NCI-H1930 (cell line): Measurements from ENCODE around the gene TSPAN4.

Experiments used
- DNase-seq, 2 experiments: peaks; one replicate each; lab custom pipeline; 2025; lab: John Stamatoyannopoulos, UW

TSPAN4 gene

DNA sequence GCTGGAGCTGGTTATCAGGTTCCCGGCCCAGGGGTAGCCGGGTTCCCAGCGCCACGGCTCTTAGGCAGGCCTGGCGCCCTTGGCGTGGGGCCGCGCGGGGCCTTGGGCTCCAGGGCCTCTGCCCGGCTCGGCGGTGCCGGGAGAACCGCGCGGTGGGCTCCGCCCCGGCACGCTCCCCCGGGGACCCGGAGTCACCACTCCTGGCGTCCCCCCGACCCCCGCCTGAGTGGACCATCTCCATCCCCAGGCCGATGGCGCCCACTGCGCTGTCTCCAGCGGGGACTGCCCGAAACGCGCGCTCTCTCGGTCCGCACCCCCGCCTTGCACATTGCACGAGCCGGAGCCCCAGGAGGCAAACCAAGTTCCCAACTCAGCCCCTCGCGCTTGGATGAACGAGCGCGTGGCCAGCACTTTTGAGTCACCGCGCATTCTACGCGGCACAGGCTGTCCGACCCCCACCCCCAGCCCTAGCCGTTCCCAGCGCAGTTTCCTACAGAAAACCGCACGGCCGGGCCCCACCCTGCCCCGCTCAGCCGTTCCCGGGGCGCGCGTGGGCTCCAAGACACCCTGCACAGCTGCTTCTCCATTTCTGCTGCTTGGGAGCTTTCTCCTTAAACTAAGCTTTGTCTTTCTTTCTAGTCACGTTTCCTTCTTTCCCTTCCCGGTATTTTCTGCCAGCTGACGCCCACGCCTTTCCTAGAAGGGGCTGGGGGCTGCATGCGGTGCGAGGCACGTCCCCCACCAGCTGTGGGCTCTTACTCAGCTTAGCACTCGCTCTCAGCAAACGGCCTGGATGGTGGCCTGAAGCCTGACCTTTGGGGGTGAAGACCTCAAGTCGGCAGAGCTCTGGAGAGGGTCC, 68.6 kb downstream of the TSPAN4 start:
- no peak for DNase-seq

DNA sequence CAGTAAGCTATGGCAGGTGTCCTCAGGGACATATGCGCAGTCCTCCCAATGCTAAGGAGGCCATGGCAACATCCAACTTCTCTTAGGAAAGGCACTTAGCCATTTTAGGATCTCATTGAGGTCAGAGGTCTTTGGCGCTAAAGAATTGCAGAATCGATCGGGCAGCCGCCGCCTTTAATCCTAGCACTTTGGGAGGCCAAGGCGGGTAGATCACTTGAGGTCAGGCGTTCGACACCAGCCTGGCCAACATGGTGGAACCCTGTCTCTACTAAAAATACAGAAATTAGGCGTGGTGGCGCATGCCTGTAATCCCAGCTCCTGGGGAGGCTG, 69.2 kb downstream of the TSPAN4 start:
- DNase-seq = no peak

- no peak for DNase-seq
Observed at GRCh38 chr11:912266-912665, 69.6 kb downstream of the TSPAN4 start.

- no peak for DNase-seq
Observed at GRCh38 chr11:913043-913442, 70.4 kb downstream of the TSPAN4 start.

- DNase-seq = no peak
Observed at GRCh38 chr11:914204-914603, 71.6 kb downstream of the TSPAN4 start.

DNA sequence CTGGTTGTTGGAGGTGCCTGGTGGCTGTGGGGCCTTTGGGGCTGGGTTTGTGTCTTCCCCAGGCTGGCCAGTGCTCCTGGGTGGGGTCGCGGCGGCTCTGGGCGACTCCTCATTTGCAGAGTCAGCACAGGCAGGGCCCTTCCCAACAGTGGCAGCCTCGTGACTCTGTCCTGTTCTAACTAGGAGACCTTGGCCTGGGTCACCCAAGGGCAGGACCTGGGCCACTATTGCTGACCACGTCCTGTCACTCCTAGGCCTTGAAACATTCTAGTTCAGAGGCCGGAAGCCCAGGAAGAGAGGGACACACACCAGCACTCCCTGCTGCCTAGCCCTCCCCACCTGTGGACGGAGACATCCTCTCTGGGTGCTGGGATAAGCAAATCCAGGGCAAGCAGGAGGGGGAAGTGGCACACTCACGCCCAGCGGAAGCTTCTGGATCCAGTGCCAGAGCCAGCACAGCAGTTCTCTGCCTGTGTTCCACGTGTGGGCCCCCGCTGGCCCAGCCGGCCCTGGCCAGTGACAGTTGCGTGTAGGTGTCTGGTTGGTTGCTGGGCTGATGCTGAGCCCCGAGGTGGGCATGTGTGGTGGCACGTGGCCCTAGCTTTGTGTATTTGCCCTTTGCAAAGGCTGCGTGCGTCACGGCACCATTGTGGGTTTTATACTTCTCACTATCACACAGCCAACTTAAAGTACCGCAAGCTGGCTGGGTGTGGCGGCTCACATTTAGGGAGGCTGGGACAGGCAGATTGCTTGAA, 72.3 kb downstream of the TSPAN4 start:
- DNase-seq = no peak
